Vagina (tissue), 2 donors: ENCODE data around the gene SPATA31A6.
"Not testable (repeated sequence)": the region's sequence is repeated elsewhere in the genome, so short reads cannot be mapped to it uniquely, and the experiment has no call there.

Experiments used
- POLR2AphosphoS5 ChIP-seq, 2 donors: sonication (generic); formaldehyde crosslinking; IDR thresholded peaks; one replicate each; pipeline ENCODE4 v1.9.0; 2017; ENCODE audit warnings: antibody characterized with exemption in 2 of 2, mild to moderate bottlenecking in 2 of 2, low read depth in 1 of 2; ENCODE audit not compliant: insufficient read depth in 1 of 2
- TF ChIP-seq, protein P1 (sequence below), 3 experiments: fragments of 450-650 bp in 2 of 3; fragments of 200-600 bp in 1 of 3; sonication (generic) in 1 of 3; IDR thresholded peaks; one replicate each; pipeline ENCODE4 v1.5.1; 2017 to 2019; ENCODE audit warnings: antibody characterized with exemption in 3 of 3, mild to moderate bottlenecking in 2 of 3, moderate library complexity in 2 of 3

GRCh38 chr9:42238862-42239261, 55.4 kb downstream of the SPATA31A6 start:
- TF ChIP-seq, protein P1, sequence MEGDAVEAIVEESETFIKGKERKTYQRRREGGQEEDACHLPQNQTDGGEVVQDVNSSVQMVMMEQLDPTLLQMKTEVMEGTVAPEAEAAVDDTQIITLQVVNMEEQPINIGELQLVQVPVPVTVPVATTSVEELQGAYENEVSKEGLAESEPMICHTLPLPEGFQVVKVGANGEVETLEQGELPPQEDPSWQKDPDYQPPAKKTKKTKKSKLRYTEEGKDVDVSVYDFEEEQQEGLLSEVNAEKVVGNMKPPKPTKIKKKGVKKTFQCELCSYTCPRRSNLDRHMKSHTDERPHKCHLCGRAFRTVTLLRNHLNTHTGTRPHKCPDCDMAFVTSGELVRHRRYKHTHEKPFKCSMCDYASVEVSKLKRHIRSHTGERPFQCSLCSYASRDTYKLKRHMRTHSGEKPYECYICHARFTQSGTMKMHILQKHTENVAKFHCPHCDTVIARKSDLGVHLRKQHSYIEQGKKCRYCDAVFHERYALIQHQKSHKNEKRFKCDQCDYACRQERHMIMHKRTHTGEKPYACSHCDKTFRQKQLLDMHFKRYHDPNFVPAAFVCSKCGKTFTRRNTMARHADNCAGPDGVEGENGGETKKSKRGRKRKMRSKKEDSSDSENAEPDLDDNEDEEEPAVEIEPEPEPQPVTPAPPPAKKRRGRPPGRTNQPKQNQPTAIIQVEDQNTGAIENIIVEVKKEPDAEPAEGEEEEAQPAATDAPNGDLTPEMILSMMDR (IDR thresholded peaks at IDR 0.05), result not testable (repeated sequence)
- not testable (repeated sequence) for TF ChIP-seq POLR2AphosphoS5 (IDR thresholded peaks at IDR 0.05; ENCODE audit: insufficient read depth in 1 of 2, low read depth in 1 of 2)
